NCI-H1436 (cell line): ENCODE results near the gene RAB4B.
"Not testable (repeated sequence)": the region's sequence is repeated elsewhere in the genome, so short reads cannot be mapped to it uniquely, and the experiment has no call there.

Experiments used
- DNase-seq: peaks from one replicate; lab custom pipeline; 2025; lab: John Stamatoyannopoulos, UW

RAB4B gene

GRCh38 chr19:40780582-40780981 is 2.5 kb downstream of the RAB4B start:
- no peak for DNase-seq

GRCh38 chr19:40781140-40781539 is 3.1 kb downstream of the RAB4B start:
- DNase-seq = no peak

- DNase-seq = no peak
Measured at GRCh38 chr19:40783711-40784110, 5.7 kb downstream of the RAB4B start.

GRCh38 chr19:40784146-40784545 is 6.1 kb downstream of the RAB4B start:
- not testable (repeated sequence) for DNase-seq

- DNase-seq = no peak
Measured at GRCh38 chr19:40785526-40785925, 7.5 kb downstream of the RAB4B start.

- no peak for DNase-seq
Measured at GRCh38 chr19:40786060-40787037, 8.3 kb downstream of the RAB4B start.

- DNase-seq = no peak
Measured at GRCh38 chr19:40791349-40791748, 13.3 kb downstream of the RAB4B start.

- DNase-seq = no peak
Measured at GRCh38 chr19:40791996-40792395, 13.9 kb downstream of the RAB4B start.

GRCh38 chr19:40797166-40797962 is 19.3 kb downstream of the RAB4B start:
- no peak for DNase-seq

GRCh38 chr19:40797963-40798682 is 20.1 kb downstream of the RAB4B start:
- peak; percentile 30 for DNase-seq

GRCh38 chr19:40798683-40799557 is 20.9 kb downstream of the RAB4B start, which contains the start of gene EGLN2:
Gene EGLN2 (plus strand): TSS chr19:40799191. CDS start chr19:40800573, 1,382 bp downstream.
- DNase-seq = peak; percentile 99

- DNase-seq = no peak
Measured at GRCh38 chr19:40799558-40800338, 21.7 kb downstream of the RAB4B start.

- no peak for DNase-seq
Measured at GRCh38 chr19:40800339-40800996, 22.4 kb downstream of the RAB4B start.

- no peak for DNase-seq
Measured at GRCh38 chr19:40800997-40801377, 22.9 kb downstream of the RAB4B start.

GRCh38 chr19:40801426-40802299 is 23.6 kb downstream of the RAB4B start:
- no peak for DNase-seq

- no peak for DNase-seq
Measured at GRCh38 chr19:40802300-40803169, 24.5 kb downstream of the RAB4B start.

- DNase-seq = no peak
Measured at GRCh38 chr19:40803170-40803856, 25.3 kb downstream of the RAB4B start.
